Measurements from ENCODE around the gene GDF10. TPM values are rescaled to one million over a fixed set of nuclear protein-coding genes. Genes with fewer than 3 reads are reported as not detected.

GDF10 gene
- total RNA-seq, 1 experiment from 2014 or later = not detected

DNA sequence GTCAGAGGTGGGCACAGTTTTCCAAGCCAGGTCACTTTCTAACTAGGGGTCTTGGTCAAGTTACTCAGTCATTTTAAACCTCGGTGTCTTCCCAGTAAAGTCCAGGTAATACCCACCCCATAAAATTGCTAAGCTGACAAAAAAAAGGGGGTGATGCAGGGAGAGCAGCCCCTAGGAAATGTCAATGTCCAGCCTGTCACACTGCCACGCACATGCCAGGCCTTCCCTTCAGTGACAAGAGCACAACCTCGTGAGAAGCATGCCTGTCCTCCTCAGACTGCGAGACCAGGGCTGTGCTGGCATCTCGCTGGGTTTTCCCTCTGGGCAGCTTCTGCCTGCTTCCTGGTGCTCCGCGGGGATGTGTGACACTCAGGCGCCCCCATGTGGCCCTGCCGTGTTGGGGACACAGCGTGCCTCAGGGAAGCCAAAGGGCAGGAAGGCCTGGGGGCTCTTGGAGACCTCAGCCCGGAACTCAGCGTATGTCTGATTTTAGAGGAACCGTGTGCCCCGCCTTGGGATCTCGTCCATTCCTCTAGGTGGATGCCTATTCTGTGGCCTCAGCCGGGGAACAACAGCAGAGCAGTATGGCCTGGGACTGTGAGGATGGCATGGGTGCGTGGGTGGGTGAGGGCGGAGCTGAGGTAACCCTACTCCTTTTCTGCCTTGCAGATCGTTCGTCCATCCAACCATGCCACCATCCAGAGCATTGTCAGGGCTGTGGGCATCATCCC, 12.1 kb downstream of the GDF10 start:
- Mint-ChIP-seq H3K4me3 (ENCODE audit: unreplicated experiment) (no peak overlapping the region), H3K36me3 (ENCODE audit: insufficient read depth, unreplicated experiment) (no peaks in the 10 kb centered on the region), H3K4me1 (ENCODE audit: insufficient read depth, unreplicated experiment) (no peaks in the 10 kb centered on the region), H3K27ac (ENCODE audit: low read depth, unreplicated experiment) (no peak overlapping the region), H3K27me3 (ENCODE audit: insufficient read depth, unreplicated experiment) (peaks cover 28% of the 10 kb centered on the region), H3K9me3 (ENCODE audit: unreplicated experiment) (no peaks in the 10 kb centered on the region)
- peak; percentile 72 for DNase-seq (ENCODE audit: unreplicated experiment)
- CTCF ChIA-PET = interaction anchor here (0.6 to 14.1 kb wide), 40 partner anchors 8 to 767 kb away, joined by 3 to 233 read pairs (median 4); partner anchors contain the start of gene GDF10
- no TSS peak for BruUV-seq (replicated peaks)
- intact Hi-C loops (cut with micrococcal nuclease) = loop anchor here (1.0 kb wide), 2 partner anchors 265 to 288 kb away; no protein-coding TSS in a partner anchor
- POLR2A ChIA-PET = interaction anchor here (0.7 to 1.4 kb wide), 3 partner anchors 264 to 287 kb away, joined by 3 to 9 read pairs (median 6); no protein-coding TSS in a partner anchor
- peak; percentile 97 for TF ChIP-seq CTCF (IDR thresholded peaks at IDR 0.05; ENCODE audit: unreplicated experiment)

GRCh38 chr10:47312663-47312995, 12.6 kb downstream of the GDF10 start:
- no TSS peak for BruUV-seq (replicated peaks)
- ChIA-PET CTCF (interaction anchor here (0.6 to 14.1 kb wide), 20 partner anchors 8 to 319 kb away, joined by 3 to 233 read pairs (median 6); no protein-coding TSS in a partner anchor), POLR2A (interaction anchor here (1.0 to 1.4 kb wide), 2 partner anchors 265 to 288 kb away, joined by 6 to 9 read pairs; no protein-coding TSS in a partner anchor)
- Mint-ChIP-seq H3K27ac (ENCODE audit: low read depth, unreplicated experiment) (no peak overlapping the region), H3K27me3 (ENCODE audit: insufficient read depth, unreplicated experiment) (peaks cover 23% of the 10 kb centered on the region), H3K4me1 (ENCODE audit: insufficient read depth, unreplicated experiment) (no peaks in the 10 kb centered on the region), H3K9me3 (ENCODE audit: unreplicated experiment) (no peaks in the 10 kb centered on the region), H3K36me3 (ENCODE audit: insufficient read depth, unreplicated experiment) (no peaks in the 10 kb centered on the region), H3K4me3 (ENCODE audit: unreplicated experiment) (no peak overlapping the region)
- intact Hi-C loops (cut with micrococcal nuclease) = loop anchor here (1.0 kb wide), 2 partner anchors 265 to 288 kb away; no protein-coding TSS in a partner anchor
- no peak for DNase-seq (ENCODE audit: unreplicated experiment)
- TF ChIP-seq CTCF (IDR thresholded peaks at IDR 0.05; ENCODE audit: unreplicated experiment) = no peak

DNA sequence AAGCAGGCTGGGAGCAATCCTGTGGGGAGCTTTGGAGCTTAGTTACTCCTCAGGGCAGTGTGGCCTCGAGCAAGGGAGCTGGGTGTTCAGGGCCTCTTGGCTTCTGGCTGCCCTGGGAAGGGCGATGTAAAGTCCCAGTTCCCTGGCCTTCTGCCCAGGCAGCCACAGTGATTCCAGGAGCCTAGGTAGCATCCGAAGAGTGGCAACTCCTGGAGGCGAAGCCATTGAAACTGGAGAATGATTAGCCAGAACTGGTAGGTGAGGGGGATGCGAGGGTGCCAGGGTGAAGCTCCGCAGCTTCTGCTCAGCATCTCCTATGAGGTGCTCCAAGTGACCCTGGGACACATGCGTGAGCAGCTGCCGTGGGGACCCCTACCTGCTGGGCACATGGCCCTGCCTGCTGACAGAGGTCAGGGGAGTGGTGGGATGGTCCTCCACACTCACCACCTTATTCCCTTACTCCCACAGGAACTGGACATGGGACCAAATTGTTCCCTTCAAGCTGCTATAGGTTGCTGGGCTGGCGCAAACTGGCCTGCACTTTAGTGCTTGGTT, 14.5 kb downstream of the GDF10 start:
- no TSS peak for BruUV-seq (replicated peaks)

More for the DNA sequence above, 14.5 kb downstream of the GDF10 start:
- TF ChIP-seq CTCF (IDR thresholded peaks at IDR 0.05; ENCODE audit: unreplicated experiment) = no peak
- DNase-seq (ENCODE audit: unreplicated experiment) = no peak
- Mint-ChIP-seq H3K4me1 (ENCODE audit: insufficient read depth, unreplicated experiment) (peaks cover 5% of the 10 kb centered on the region), H3K4me3 (ENCODE audit: unreplicated experiment) (no peak overlapping the region), H3K36me3 (ENCODE audit: insufficient read depth, unreplicated experiment) (no peaks in the 10 kb centered on the region), H3K27me3 (ENCODE audit: insufficient read depth, unreplicated experiment) (peaks cover 4% of the 10 kb centered on the region), H3K9me3 (ENCODE audit: unreplicated experiment) (no peaks in the 10 kb centered on the region), H3K27ac (ENCODE audit: low read depth, unreplicated experiment) (no peak overlapping the region)
- ChIA-PET CTCF (interaction anchor here (0.6 to 14.1 kb wide), 8 partner anchors 9 to 288 kb away, joined by 3 to 233 read pairs (median 4); no protein-coding TSS in a partner anchor), POLR2A (interaction anchor here (0.9 kb wide), 1 partner anchor 69 kb away, joined by 3 read pairs; the partner anchor contains the start of gene ZNF488)
- intact Hi-C loops (cut with micrococcal nuclease) = no loop called here

All from MCF 10A (cell line).